Neural progenitor cell (in vitro differentiated cells): ENCODE data around the gene NIPSNAP3A.

Source experiments
- EZH2 ChIP-seq: fragments of 200-600 bp; sonication (generic); IDR thresholded peaks from 2 replicates; pipeline ENCODE4 v1.6.1; 2017; ENCODE audit warnings: antibody characterized with exemption, mild to moderate bottlenecking, moderate library complexity
- EZH2phosphoT487 ChIP-seq: fragments of 200-600 bp; sonication (generic); IDR thresholded peaks from 2 replicates; pipeline ENCODE4 v1.6.1; 2017; ENCODE audit warnings: antibody characterized with exemption
- TF ChIP-seq, protein P1 (sequence below): fragments of 200-600 bp; sonication (generic); IDR thresholded peaks from 2 replicates; pipeline ENCODE4 v1.5.1; 2017; ENCODE audit warnings: antibody characterized with exemption, mild to moderate bottlenecking

DNA sequence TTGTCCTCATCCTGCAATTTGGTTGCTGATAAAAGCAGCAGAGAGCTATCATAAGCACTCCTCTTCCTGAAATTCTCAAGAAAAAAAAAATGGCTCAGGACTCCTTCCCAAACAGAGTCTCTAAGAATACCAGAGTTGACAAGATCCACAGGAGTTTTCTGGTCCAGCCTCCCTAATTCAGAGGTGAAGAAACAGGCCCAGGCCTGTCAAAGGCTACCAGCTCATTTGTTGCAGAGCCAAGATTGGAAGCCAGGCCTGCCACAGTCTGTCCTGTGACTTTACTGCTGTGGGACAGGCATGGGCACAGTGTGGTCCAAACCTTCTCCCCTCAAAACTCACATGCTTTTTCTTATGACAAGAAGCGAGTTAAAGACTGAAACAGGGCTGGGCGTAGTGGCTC is 58.0 kb downstream of the NIPSNAP3A start:
- TF ChIP-seq, protein P1, sequence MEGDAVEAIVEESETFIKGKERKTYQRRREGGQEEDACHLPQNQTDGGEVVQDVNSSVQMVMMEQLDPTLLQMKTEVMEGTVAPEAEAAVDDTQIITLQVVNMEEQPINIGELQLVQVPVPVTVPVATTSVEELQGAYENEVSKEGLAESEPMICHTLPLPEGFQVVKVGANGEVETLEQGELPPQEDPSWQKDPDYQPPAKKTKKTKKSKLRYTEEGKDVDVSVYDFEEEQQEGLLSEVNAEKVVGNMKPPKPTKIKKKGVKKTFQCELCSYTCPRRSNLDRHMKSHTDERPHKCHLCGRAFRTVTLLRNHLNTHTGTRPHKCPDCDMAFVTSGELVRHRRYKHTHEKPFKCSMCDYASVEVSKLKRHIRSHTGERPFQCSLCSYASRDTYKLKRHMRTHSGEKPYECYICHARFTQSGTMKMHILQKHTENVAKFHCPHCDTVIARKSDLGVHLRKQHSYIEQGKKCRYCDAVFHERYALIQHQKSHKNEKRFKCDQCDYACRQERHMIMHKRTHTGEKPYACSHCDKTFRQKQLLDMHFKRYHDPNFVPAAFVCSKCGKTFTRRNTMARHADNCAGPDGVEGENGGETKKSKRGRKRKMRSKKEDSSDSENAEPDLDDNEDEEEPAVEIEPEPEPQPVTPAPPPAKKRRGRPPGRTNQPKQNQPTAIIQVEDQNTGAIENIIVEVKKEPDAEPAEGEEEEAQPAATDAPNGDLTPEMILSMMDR: no peak
- TF ChIP-seq EZH2phosphoT487 (no peak), EZH2 (no peak)
